NCI-H2196 (cell line): ENCODE results near the gene MYO18A.

ENCODE experiments used
- DNase-seq: peaks from one replicate; lab custom pipeline; 2025; ENCODE audit not compliant: unreplicated experiment; lab: John Stamatoyannopoulos, UW

The MYO18A gene

DNA sequence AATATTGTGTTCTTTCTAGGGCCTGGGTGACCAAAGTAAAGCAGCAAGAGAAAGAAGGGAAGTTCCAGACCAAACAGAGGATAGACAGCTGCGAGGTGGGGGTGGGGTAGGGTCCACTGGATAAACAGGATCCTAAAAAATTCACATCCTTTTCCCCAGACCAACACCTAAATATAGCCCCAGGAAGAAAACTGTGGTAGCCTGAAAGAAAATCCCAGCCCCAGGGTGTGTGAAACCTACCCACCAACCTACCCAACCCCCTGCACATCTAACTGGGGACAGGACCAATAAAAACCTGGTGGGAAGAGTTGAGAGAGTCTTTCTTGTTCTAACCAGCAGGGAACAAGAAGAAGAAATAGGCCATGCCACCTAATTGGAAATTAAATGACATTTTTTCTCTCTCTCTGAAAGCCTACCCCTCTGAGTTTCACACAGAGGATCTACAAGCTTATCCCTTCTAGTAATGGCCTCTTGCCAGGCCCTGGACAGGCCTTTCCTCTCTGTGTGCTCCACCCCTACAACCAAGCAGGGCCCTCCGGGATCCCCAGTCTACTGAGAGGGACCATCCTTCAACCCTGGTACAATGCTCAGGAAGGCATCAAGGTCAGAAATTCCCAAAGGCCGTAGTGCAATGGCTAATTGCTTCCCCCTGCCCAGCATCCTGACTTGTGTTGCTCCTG lies 12.0 kb downstream of the MYO18A start:
- DNase-seq, result no peak

DNA sequence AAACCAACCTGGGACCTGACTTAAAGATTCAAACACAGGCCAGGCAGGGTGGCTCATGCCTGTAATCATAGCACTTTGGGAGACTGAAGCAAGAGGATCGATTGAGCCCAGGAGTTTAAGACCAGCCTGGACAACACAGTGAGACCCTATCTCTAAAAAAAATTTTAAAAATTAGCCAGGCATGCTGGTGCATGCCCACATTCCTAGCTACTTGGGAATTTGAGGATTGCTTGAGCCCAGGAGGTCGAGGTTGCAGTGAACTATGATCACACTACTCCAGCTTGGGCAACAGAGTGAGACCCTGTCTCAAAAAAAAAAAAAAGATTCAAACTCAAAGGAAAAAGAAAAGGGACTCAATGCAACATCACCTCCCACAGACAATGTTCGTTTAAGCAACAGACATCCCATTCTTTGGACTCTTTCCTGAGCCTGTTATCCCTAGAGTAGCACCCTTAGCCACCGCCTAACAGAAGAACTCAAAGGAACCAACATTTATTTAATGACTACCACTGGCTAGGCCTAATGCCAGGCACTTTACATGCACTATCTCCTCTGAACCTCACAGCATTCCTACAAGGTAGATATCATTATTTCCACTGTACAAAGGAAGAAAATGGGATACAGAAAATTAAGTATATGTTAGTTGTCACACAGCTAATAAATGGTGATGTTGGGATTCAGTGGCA lies 12.7 kb downstream of the MYO18A start:
- no peak for DNase-seq

GRCh38 chr17:29166507-29166887 lies 13.7 kb downstream of the MYO18A start:
- no peak for DNase-seq

GRCh38 chr17:29165800-29166506 lies 14.2 kb downstream of the MYO18A start:
- DNase-seq, result no peak

- DNase-seq, result no peak
Observed at GRCh38 chr17:29165261-29165660, 14.9 kb downstream of the MYO18A start.

GRCh38 chr17:29163563-29163962 lies 16.6 kb downstream of the MYO18A start:
- no peak for DNase-seq

DNA sequence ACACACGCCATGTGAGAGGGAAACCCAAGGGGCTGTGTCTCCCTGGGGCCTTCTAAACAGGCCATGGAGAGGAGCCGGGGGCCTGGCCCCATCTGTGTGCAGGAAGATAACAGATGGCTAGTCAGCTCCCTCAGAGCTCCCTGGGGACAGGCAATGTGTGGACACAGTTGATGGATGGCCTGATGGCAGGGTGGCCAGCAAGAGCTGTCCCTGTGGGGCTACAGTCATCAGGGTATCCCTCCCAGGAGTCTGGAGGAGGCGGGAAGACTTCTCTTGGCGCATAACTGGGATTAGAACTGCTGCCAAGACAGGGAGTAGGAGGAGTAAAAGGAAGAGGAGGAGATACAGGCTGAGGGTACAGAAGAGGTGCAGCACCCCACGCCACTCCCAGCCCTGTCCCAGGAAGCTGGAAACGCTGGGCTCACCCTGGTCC lies 17.3 kb downstream of the MYO18A start:
- no peak for DNase-seq

DNA sequence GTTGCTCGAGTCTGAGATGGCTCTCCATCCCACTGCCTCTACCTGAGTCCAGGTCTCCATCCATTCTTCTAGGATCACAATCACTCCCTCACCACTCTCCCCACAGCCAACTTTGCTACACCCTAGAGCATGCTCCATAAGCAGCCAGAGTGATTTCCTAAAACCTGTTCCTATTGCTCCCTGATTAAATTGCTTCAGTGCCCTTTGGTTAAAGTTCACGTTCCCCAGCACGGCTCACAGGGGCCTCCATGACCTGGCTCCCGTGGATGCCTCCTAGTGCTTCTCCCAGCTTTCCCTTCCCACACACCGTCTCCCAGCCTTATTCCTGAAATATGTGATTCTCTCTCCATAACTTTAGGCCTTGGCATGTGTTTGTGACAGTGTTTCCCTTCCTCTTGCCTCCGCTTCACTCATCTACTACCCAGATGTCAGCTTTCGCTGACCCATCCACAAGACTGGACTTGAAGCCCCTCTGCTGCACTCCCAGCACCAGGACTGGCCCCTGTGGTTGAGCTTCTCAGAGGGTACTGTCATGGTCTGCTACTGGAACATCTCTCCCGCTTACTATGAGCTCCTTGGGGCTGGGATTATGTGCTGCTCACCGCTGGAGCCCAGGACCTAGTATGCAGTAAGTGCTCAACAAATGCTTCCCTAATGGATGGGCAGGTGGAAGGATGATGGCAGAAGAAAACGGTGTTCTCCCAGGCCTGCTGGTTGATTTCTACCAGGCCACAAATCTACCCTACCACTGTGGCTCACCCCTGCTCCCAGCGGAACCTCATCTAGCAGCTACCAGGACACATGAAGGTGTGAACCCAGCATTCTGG lies 17.9 kb downstream of the MYO18A start:
- no peak for DNase-seq

GRCh38 chr17:29160253-29160652 lies 19.9 kb downstream of the MYO18A start:
- no peak for DNase-seq

DNA sequence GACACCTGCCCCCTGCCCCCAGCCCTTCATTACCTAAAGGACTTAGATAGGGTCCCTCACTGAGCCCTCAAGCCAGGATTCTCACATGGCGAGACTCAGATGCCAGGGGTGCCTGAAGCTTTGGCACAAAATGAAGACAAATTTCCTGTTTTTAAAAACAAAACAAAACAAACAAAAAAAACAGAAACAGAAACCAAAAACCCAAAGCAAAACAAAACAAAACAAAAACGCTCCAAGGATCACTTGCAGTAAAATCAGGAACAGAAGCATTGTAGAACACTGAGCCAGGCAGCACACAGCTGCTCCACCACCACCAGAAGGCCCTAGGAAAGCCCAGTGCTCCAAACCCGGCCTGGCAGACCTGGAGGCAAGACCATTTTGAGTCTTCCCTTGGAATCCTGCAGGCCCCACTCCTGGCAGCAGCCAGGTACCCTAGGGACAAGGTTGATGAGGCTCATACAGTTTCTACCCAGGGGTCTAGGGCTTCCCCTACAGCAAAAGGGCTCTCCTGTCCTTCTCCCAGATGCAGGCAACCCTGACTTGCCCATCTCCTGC lies 20.8 kb downstream of the MYO18A start:
- no peak for DNase-seq

DNA sequence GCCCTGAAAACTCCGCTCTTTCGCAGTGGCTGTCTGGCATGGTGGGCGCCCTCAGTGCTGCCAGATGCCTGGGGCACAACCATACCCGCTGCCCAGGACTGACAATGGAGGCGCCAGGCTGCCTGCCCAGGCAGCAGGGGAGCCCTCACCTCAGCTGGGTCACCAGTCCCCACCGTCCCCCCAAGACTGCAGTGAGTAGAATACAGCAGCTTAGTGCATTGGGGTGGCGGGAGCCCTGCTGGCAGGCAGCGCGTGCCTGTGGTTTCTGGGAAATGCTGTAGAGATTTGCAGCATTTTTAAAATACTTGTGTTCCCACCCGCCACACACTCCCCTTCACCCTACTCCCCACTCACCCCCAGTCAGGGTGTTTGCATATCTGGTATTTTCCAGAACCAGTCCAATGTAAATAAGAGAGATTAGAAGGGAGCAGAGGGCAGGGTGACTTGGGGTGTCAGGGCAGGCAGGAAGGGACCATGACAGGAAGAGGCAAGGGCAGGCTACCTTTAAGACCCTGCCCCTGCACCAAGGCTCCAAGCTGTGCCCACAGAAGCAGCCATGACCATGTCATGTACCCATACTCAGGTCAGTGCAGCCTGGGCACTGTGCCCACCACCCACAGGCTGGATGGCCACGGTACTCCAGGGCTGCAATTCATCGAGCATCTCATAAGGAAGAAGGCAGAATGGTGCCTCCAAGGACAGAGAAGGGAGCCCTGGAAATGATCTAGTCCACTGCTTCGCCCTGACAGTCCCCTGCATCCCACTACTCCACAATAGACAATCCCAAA lies 21.5 kb downstream of the MYO18A start:
- no peak for DNase-seq

GRCh38 chr17:29158096-29158487 lies 22.1 kb downstream of the MYO18A start:
- DNase-seq, result no peak

DNA sequence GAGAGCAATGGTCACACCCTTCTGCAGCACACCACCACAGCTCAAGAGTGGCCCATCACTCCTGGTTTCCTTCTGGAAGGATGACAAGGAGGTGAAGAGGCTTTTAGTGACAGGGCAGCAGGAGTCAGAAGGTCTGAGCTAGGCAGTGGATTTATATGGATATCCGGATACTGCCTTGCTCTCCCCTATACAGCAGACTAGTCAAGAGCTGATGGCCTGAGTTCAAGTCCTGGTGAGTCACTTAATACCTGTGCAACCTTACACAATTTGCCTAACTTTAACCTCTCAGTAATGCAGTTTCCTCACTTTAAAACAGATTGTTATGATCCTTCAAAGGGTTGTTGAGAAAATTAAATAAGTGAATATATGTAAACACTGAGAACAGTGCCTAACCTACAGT lies 22.9 kb downstream of the MYO18A start:
- DNase-seq, result no peak

GRCh38 chr17:29156781-29157180 lies 23.4 kb downstream of the MYO18A start:
- DNase-seq, result no peak

- DNase-seq, result no peak
Observed at GRCh38 chr17:29155966-29156338, 24.2 kb downstream of the MYO18A start.

DNA sequence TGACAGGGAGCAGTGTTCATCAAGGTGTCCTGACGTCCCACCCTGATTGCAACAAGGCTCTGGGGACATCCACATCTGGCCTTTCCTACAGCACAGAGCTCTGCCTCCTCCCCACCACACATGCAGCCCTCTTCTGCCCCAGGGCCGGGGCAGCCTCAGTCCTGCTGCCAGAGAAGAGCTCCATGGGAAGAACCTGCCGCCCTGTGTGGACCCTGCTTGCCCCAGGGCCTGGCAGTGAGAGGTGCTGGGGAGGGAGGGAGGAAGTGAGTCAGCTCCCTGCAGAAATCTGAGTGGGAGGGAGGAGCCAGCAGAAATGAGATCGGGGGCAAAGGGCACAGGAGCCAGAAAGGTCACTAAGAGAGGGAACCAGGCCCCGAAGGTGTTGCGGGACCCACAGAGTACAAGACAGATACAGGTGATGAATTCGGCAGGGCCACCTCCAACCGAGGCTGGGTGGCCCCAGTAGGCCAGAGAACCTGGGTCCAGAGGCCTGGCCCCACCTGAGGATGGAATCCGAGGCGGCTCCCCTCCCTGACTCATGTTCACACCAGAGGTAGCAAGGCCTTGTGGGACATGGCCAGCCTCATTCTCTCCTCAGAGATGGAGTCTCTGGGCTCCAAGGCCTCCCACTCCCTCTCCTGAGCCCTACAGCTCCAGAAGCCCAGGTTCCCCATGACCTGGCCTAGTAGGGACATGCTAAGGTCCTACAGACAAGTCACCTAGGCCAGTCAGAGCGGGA lies 24.8 kb downstream of the MYO18A start:
- no peak for DNase-seq

GRCh38 chr17:29154516-29155226 lies 25.5 kb downstream of the MYO18A start:
- no peak for DNase-seq

GRCh38 chr17:29151567-29151966 lies 28.6 kb downstream of the MYO18A start:
- DNase-seq, result no peak

DNA sequence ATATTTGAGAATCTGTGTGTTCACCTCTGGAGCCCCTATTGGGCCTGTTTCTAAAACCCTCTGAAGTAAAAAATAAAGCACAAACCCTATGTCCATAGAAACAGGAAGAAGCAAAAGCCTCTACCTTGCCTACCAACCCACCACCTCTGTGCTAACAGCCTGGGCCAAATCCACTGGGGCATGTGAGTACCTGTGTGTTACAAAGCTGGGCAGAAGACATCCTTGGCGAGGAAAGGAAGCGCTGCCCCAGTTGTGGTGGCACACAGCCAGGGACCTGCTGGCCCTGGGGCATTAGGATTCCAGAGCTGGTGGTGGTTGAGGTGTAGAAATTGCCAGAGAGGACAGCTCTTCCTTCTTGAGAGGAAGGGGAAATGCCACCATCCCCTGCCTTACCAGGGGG lies 30.0 kb downstream of the MYO18A start:
- no peak for DNase-seq
